ENCODE data around the gene LZTS2.

DNA sequence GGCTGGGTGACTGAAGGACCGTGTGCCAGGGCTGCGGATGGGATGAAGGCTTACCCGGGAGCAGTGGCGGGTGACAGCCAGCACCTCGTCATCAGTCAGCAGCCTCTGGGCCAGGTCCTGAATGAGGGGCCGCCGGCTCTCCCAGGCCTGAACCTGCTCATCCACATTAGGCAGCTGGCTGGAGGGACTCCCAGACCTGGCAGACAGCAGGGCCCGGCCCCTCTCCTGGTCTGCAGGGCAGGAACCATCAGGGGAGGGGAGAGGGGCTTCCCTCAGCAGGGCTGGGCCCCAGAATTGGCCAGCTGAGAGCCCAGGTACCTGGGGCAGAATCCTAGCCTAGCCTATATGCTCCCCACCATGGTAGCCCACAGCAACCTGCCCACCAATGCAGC lies 16.0 kb downstream of the LZTS2 start:
- TF ChIP-seq, protein P1, sequence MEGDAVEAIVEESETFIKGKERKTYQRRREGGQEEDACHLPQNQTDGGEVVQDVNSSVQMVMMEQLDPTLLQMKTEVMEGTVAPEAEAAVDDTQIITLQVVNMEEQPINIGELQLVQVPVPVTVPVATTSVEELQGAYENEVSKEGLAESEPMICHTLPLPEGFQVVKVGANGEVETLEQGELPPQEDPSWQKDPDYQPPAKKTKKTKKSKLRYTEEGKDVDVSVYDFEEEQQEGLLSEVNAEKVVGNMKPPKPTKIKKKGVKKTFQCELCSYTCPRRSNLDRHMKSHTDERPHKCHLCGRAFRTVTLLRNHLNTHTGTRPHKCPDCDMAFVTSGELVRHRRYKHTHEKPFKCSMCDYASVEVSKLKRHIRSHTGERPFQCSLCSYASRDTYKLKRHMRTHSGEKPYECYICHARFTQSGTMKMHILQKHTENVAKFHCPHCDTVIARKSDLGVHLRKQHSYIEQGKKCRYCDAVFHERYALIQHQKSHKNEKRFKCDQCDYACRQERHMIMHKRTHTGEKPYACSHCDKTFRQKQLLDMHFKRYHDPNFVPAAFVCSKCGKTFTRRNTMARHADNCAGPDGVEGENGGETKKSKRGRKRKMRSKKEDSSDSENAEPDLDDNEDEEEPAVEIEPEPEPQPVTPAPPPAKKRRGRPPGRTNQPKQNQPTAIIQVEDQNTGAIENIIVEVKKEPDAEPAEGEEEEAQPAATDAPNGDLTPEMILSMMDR (conservative IDR thresholded peaks at IDR 0.05; ENCODE audit: low read length): no peak
- TF ChIP-seq EZH2phosphoT487 (IDR thresholded peaks at IDR 0.05; ENCODE audit: borderline replicate concordance): no peak
